ENCODE data around the gene TMEM132C.

Gene TMEM132C

DNA sequence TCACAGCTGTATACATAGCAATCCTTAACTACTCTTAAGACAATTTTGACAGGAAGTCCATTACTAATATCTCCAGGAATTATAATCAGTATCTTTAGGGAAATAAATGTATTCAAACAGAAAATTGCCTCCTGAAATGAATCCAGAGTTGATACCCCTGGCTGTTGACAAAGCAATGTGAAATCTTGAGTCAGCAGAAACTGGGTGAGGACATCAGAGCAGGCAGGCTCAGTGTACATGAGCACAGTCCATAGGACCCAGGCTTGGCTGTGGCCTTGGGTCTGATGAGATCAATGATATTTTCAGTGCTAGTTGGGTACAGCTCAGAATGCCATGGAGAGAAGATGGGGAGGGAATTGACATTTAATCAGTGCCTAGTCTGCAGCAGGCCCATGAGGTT is 405.5 kb downstream of the TMEM132C start:
- in situ Hi-C loops (cut with MboI; ENCODE audit: low pct_unique_long_range_greater_than_20kb, low sequenced_read_pairs), result no loop called here
- DNase-seq, result no peak

DNA sequence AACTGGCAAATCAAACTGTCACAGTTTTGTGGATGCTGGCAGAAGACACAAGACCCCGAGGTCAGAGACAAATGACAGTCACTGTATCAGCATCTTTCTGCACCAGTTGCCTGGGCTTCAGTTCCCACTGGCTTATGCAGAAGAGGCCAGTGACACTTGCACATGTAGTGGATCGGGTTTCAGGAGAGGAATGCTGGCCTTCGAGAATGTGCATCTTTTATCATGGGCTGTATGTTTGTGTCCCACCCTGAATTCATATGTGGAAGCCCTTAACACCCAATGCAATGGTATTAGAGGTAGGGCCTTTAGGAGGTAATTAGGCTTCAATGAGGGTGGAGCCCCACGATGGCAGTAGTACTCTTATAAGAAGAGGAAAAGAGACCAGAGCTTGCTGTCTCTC is 405.9 kb downstream of the TMEM132C start:
- in situ Hi-C loops (cut with MboI; ENCODE audit: low pct_unique_long_range_greater_than_20kb, low sequenced_read_pairs), result no loop called here
- no peak for DNase-seq

DNA sequence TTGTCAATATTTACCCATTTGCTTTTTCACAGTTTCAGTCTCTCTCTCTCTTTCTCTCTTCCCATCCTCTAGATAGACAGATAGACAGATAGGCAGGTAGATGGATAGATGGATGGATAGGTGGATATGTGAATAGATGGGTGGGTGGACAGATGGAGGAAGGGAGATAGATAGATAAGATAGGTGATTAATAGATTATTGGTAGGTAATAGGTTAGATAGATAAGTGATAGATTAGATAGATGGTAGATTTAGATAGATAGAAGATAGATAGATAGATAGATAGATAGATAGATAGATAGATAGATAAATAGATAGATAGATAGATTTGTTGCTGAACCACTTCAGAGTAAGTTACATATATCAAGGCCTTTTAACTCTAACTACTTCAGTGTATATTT is 408.6 kb downstream of the TMEM132C start:
- DNase-seq, result no peak
- in situ Hi-C loops (cut with MboI; ENCODE audit: low pct_unique_long_range_greater_than_20kb, low sequenced_read_pairs), result no loop called here

DNA sequence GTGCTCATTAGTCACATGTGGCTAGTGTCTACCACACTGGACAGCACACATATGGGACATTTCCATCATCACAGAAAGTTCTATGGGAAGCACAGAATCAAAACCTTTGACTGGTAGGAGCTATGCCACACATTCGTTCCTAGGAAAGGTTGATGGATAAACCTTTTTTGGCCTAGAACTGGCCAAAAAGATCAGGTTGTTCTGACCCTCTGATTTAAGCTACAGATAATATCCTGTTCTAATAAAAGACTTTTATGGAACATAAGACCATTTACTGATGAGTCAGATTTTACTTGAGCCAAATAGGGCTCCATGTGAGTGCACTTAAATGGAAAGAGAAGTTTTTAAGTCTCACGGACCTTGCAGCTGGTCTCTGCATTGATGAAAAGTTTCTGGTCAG is 413.6 kb downstream of the TMEM132C start:
- DNase-seq, result no peak
- in situ Hi-C loops (cut with MboI; ENCODE audit: low pct_unique_long_range_greater_than_20kb, low sequenced_read_pairs), result no loop called here

DNA sequence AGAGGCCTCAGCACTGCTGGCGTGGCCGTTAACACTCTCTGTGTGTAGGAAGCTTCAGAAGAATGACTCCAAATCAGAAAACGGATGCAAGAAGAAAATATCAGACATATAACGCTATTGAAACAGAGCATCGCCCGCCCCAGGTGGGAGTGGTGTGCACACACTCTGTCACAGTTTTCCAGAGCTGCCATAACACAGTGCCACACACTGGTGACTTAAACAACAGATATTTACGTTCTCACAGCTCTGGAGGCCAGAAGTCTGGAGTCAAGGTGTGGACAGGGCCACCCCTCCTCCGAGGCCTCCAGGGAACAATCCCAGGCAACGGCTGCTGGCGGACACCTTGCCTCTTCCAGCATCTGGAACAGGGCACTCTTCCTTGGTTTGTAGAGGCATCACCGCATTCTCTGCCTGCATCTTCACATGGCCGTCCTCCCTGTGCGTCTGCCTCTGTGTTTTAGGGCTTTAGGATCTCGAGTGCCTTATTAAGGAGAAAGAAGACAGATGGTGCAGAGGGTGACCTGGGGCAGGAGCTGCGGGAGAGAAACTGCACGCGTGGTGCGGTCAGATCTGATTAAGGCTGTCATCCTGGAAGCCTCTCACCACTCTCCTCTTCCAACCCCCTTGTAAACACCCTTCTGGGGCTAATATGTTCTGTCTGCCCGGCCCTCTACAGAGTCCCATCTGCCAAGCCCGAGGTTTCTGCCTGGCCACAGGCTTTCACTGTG is 415.7 kb downstream of the TMEM132C start:
- in situ Hi-C loops (cut with MboI; ENCODE audit: low pct_unique_long_range_greater_than_20kb, low sequenced_read_pairs), result no loop called here
- DNase-seq, result no peak

DNA sequence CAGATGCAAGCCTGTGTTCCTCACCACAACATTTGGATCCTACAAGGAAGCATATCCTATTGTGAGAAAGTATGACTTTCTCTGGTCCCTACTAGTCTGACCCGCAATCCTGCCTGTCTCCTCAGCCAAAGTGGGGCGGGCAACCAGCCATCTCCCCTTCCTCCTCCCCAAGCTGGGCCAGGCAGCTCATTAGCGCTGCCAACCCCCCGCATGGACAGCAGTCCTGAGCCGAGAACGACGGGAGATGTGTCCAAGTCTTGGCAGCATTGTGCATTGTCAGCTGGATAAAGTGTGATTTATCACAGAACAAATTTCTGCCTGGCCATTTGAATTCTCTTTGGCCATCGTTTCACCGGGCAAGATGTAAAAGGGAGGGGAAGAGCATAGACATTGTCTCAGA is 417.4 kb downstream of the TMEM132C start:
- no peak for DNase-seq
- in situ Hi-C loops (cut with MboI; ENCODE audit: low pct_unique_long_range_greater_than_20kb, low sequenced_read_pairs), result no loop called here

DNA sequence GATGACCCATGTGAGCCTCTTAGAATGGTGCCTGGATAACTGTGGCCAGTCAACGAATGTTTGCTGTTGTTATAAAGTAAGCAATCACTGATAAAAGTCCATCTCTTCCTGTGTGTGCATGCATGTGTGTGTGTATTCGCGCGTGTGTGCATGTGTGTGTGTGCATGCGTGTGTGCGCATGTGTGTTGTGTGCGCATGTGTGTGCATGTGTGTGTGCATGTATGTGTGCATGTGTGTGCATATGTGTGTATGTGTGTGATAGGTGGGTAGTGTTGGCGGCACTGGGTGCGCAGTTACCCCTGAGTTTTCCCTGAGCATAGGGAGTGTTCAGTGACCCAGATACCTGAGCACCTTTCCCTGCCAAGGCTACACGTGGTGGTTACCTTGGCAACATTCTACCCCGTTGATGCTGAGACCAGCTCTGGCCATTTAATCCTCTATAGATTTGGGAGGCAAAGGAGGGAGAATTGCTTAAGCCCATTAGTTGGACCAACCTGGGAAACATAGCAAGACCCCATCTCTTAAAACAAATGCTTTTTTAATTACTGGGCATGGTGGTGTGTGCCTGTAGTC is 419.0 kb downstream of the TMEM132C start:
- in situ Hi-C loops (cut with MboI; ENCODE audit: low pct_unique_long_range_greater_than_20kb, low sequenced_read_pairs), result no loop called here
- DNase-seq, result no peak

DNA sequence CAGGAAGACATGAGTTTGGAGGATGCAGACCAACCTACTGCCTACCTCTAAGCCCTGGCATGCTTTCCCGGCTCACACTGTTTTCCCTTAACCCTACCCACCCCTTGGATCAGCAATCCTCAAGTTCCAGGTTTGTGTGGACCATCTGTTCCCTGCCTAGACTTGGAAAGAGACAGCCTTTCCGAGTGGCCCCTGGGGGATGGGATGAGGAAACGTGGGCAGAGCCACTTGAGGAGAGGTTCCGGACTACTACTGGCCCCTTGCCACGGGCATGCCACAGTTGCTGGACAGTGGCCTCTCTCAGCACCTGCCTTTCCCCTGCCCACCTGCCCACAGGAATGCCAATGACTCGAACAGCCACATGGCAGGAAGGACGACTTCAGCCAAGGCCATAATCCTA is 420.9 kb downstream of the TMEM132C start:
- no peak for DNase-seq
- in situ Hi-C loops (cut with MboI; ENCODE audit: low pct_unique_long_range_greater_than_20kb, low sequenced_read_pairs), result no loop called here

DNA sequence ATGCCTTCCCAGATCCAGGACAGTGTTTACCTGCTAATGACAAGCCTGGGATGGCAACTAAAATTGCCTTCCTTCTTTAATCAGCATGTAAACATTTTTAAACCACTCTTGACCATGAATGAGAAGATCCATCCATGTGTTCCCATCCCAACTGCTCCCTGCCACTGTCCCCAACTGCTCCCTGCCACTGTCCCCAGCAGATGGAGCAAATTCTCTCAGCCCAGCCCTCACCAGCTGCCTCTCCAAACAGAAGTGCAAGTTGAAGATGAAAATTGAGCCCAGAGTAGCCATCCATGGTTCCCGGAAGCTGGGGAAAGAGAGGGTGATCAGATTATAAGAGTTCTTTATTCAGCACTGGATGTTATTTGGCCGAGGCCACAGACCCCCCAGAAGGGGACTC is 423.7 kb downstream of the TMEM132C start:
- in situ Hi-C loops (cut with MboI; ENCODE audit: low pct_unique_long_range_greater_than_20kb, low sequenced_read_pairs), result no loop called here
- DNase-seq, result no peak

DNA sequence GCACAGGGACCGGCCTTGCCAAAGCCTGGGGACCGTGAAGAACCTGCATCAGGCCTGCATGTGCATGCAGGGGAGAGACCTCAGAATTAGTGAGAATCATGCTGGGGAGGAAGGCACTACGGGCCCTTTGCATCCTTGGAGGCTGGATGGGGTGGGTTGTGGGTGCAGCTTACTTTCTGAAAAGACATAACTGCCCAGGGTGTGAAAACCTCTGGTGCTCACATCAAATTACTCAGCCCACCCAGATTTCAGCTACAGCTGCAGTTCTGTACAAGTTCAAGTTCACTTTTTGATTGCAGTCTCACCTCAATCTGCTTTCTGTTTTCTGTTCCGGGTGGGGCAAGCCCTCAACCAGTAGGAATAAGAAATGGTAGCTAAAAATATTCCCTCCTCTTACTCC is 426.1 kb downstream of the TMEM132C start:
- in situ Hi-C loops (cut with MboI; ENCODE audit: low pct_unique_long_range_greater_than_20kb, low sequenced_read_pairs), result no loop called here
- DNase-seq, result no peak

DNA sequence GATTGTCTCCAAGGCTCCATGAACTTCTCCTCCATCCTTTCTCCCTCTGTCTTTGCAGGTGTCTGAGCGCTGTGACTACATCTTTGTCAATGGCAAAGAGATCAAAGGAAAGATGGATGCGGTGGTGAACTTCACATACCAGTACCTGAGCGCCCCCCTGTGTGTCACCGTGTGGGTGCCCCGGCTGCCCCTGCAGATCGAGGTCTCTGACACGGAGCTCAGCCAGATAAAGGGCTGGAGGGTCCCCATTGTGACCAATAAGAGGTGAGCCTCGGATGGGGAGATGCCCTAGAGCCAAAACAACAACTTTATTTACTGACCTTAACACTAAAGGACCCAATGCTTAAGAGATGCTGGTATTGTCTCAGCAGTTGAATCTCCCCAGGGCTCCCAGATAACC is 426.8 kb downstream of the TMEM132C start:
- DNase-seq, result no peak
- in situ Hi-C loops (cut with MboI; ENCODE audit: low pct_unique_long_range_greater_than_20kb, low sequenced_read_pairs), result no loop called here

DNA sequence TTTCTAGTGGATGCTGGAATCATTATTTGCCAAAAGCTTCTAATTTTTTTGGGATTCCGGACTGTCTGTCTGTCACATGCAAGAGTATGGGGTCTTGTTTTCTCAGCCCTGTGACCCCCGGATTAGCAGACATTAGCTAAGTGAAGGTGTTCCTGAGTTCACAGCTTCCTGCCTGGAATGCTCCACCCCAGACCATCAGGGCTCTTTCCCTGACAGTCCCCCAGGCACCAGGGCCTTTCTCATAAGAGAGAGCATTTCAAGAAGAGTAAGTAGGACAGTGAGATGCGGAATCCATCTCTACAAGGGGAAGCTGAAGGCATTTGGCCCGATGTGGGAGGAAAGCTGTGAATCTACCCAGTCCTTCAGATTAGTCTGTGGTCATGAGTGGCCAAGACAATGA is 427.5 kb downstream of the TMEM132C start:
- DNase-seq, result no peak
- in situ Hi-C loops (cut with MboI; ENCODE audit: low pct_unique_long_range_greater_than_20kb, low sequenced_read_pairs), result no loop called here

DNA sequence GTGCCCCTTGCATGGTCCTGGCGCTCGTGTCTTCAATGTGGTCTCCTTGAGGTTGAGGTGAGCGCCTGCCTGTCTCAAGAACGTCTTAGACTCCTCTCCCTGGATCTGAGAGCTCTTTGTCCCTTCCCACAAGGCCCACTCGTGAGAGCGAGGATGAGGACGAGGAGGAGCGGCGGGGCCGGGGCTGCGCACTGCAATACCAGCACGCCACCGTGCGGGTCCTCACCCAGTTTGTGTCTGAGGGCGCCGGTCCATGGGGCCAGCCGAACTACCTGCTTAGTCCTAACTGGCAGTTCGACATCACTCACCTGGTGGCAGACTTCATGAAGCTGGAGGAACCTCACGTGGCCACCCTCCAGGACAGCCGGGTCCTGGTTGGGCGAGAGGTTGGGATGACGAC is 428.7 kb downstream of the TMEM132C start:
- no peak for DNase-seq
- in situ Hi-C loops (cut with MboI; ENCODE audit: low pct_unique_long_range_greater_than_20kb, low sequenced_read_pairs), result no loop called here

DNA sequence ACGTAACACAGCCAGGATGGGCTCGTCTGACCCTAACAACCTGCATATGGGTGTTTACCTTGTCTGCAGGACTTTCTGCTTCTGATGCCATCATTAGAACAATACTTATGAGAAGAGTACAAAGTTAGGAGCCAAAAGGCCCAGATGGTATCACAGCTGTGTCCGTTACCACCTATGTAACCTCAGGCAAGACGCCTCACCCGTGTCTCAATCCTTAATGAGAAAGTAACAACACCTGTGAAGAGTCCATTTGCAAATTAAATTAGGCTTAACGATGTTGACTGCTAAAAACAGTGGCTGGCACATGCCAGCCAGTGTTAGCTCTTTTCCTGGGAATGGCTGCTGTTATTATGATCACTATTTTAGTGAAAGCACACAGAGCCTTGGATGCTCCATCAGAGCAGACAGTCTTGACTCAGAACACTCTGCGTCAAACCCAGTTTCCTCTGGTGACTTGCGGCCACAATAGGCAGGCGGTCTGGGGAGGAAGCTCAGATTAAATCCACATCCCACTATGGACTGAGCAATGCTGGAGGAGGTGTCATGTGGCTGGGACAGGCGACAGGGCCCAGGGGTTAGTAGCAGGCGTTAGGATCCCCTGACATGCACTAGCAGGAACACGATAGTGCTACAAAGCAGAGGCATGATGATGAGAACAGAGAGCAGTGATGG is 431.5 kb downstream of the TMEM132C start:
- no peak for DNase-seq
- in situ Hi-C loops (cut with MboI; ENCODE audit: low pct_unique_long_range_greater_than_20kb, low sequenced_read_pairs), result no loop called here

DNA sequence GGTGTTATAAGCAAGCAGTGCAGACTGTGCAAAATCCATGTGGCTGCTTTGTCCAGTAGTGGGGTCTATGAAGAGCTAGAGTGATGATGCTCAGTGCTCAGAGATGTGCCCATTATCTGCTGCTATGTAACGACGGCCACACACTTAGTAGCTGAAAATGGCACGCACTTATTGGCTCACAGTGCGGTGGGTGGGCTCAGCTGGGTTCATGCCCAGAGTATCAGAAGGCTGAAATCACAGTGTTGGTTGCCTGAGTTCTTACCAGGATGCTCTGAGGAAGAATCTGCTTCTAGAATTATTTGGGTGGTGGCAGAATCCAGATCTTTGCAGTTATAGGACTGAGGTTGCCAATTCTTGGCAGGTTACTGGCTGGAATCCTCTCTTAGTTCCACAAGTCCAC is 432.1 kb downstream of the TMEM132C start:
- no peak for DNase-seq
- in situ Hi-C loops (cut with MboI; ENCODE audit: low pct_unique_long_range_greater_than_20kb, low sequenced_read_pairs), result no loop called here

DNA sequence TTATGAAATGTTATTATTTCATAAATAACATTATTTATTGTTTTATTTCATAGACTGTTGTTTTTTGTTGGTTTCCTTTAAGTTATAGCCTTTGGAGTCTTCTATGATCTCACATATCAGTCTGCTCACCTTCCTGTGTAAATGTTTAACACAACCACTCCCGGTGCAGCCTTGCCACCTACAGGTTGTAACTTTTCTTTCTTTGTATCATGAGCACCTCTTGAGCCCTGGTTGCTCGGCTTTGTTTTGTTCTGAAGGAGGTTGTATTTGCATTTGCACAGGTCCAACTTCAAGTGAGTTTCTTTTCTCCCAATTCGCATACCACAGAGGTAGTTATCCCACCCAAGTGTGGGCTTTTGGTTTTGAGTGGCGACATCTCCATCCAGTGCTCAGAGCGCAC is 435.4 kb downstream of the TMEM132C start:
- in situ Hi-C loops (cut with MboI; ENCODE audit: low pct_unique_long_range_greater_than_20kb, low sequenced_read_pairs), result no loop called here
- no peak for DNase-seq

DNA sequence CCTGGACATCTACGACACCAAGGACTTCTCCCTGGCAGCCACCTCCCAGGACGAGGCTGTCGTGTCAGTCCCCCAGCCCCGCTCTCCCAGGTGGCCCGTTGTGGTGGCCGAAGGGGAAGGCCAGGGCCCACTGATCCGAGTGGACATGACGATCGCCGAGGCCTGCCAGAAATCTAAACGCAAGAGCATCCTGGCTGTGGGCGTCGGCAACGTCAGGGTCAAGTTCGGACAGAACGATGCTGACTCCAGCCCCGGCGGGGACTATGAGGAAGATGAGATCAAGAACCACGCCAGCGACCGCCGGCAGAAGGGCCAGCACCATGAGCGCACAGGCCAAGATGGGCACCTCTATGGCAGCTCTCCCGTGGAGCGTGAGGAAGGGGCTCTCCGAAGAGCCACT is 438.2 kb downstream of the TMEM132C start:
- in situ Hi-C loops (cut with MboI; ENCODE audit: low pct_unique_long_range_greater_than_20kb, low sequenced_read_pairs), result no loop called here
- no peak for DNase-seq

DNA sequence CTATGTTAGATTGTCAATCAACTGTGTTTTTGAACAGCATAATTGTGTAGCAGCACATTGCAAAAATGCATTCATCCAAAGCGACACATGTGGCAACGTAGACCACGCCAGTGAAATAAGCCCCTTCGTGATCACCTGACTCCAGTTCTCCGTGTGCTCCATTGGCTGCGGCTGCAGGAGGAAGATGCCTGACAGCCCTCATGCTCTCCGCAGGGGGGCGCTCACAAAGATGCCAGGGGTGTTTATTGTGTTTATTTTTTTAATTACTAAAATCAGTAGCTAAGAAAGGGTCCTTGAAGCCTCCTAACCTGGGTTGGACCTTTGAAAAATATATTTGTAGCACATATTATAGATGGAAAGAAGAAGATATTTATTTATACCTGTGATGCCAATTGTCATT is 440.5 kb downstream of the TMEM132C start:
- no peak for DNase-seq
- in situ Hi-C loops (cut with MboI; ENCODE audit: low pct_unique_long_range_greater_than_20kb, low sequenced_read_pairs), result no loop called here

DNA sequence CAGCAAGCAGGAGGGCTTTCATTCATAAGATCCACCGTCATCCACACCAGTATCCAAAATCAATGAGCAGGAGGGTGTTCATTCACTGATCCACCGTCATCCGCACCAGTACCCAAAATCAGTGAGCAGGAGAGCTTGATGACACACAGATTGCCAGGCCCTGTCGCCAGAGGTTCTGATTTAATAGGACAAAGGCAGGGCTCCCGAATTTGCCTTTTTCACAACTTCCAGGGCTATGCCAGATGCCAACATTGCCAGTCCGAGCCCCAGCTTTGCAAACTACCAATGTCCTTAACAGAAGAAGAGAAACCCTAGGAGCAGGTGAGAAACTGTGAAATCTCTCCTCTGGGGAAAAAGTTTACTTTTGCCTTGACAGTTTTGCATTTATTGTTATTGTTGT is 441.8 kb downstream of the TMEM132C start:
- in situ Hi-C loops (cut with MboI; ENCODE audit: low pct_unique_long_range_greater_than_20kb, low sequenced_read_pairs), result no loop called here
- no peak for DNase-seq

DNA sequence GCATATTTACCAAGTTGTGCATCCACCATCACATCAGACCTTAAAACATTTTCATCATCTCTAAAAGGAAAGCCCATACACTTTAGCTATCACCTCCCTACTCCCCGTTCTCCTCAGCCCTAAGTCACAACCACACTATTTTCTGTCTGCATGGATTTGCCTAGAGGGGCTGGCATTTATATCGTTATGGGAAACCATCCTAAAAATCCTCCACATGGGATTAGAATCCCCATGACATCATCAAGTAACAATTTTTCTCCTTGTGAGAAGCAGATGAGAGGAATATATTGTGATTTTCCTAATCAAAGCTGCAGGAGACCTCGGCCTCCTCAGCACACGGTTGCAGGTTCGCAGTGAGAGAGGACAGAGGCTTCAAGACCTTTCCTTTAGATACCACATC is 442.7 kb downstream of the TMEM132C start:
- in situ Hi-C loops (cut with MboI; ENCODE audit: low pct_unique_long_range_greater_than_20kb, low sequenced_read_pairs), result no loop called here
- DNase-seq, result no peak

DNA sequence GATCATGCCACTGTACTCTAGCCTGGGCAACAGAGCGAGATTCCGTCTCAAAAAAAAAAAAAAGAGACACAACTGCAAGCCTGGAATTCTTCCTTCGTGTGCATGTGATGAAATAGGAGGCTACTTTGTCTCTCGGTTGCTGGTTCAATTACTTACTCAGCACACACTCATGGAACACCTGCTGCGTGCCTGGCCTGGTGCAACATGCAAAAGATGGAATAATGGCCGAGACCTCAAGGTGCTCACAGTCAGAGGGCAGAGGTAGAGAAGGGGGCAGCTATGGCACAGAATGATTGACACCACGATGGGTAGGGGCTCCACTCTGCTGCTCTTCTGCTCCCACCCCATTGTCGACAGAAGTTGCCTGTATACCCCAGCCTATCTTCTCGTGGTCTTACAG is 444.5 kb downstream of the TMEM132C start:
- no peak for DNase-seq
- in situ Hi-C loops (cut with MboI; ENCODE audit: low pct_unique_long_range_greater_than_20kb, low sequenced_read_pairs), result no loop called here
